C1 segment of cervical spinal cord (tissue), 14 donors: Measurements from ENCODE around the gene ARHGEF28.

Experiments
- DNase-seq, 14 donors: peaks; one replicate each; lab custom pipeline; 2025; lab: John Stamatoyannopoulos, UW

ARHGEF28 gene

DNA sequence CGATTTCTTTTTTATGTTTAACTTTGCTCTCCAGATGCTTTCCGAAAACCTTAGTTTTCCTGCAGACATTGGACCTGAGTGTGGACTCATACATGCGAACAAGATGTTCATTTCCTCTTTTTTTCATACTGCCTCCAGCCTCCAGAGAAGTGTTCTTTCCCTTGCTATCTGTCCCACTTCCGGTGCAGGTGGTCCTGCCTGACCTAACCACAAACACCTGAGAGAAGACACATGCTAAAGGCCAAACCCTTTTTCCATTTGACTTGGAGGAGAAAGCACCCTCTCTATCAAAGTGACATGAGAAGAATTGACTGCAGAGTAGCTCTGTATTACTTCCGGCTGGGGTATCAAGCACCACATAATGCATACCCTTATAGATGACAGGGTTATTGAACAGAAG, 334.0 kb downstream of the ARHGEF28 start:
- DNase-seq = no peak

DNA sequence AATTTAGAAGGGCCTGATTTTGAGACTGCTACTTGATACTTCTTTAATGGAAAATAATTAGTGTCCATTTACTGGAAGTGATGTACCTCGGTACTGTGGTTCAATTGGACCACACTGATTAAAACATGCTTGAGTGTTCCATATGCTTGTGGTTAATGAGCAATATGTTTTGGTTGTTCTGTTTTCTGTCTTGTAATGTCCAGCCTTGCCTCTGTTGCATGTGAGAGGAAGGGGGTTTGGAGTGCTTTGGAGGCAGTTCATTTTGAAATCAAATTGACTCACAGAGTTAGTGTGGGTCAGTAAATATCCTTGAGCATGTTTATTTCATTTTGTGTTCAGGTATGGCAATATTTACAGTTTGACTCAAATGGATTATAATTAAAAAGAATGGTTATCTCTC, 334.4 kb downstream of the ARHGEF28 start:
- no peak for DNase-seq

DNA sequence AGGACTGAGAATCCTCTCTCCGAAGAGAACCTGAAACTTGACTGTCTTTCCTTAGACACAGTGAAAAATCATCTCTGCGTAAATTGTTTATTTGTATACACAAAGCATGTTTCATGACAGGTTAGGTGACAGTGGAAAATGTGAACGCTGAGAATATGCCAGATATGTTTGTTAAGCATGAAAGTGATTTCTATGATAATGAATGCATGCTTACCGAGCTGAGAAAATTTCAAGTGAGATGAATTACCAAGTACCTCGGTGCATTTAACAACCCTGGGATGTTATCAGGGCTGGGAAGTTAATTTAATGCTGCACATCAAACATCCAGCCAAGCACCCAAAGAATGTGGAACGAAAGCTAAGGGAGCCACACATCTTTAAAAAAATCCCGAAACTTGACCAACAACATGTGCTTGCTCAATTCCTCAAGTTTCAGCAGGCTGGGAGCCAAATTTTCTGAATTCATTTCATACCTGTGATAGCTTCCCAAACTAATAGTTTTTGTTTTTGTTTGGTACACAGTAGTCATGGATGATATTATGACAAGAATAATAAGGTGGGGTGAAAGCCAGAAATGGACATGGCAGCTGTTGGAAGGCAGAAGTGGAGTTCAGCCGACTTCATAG, 336.9 kb downstream of the ARHGEF28 start:
- no peak for DNase-seq

DNA sequence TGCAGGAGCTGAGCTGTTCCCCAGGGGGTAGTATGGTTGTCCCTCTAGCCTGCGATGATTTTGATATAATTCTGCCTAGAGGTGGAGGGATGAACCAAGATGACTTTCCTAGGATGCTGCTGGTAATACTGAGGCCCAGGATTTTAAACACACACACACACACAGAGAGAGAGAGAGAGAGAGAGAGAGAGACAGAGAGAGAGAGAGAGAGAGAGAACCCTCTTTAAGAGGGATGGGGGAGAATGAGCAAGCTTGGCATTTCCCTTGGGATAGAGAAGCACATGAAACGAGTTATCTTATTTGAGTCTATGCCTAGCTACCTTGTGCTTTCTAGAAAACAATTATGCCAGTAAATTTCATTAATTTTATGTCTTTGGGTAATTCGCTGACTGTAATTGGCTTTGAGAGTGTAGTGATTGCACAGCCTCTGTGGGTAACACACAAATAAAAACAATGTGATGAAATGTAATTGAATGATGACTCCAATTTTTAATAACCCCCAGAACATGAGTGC, 338.4 kb downstream of the ARHGEF28 start:
- DNase-seq = no peak

DNA sequence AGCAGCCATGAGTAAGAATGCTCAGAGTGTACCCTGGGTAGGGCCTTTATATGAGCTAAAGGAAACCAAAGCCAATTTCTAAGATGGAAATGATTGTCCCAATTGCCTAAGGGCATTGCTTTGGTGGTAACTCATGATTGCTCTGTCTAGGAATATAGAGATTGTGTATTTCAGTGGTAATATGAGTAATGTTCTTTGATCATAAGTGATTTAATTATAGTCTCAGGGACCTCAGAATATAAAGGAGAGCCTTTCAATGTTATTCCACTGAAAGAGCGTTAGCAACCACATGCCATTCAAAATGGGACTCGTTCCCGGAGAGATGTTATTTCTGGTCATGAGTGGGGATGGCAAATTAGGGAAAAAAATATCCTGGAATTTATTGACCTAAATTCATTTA, 340.5 kb downstream of the ARHGEF28 start:
- DNase-seq = no peak

DNA sequence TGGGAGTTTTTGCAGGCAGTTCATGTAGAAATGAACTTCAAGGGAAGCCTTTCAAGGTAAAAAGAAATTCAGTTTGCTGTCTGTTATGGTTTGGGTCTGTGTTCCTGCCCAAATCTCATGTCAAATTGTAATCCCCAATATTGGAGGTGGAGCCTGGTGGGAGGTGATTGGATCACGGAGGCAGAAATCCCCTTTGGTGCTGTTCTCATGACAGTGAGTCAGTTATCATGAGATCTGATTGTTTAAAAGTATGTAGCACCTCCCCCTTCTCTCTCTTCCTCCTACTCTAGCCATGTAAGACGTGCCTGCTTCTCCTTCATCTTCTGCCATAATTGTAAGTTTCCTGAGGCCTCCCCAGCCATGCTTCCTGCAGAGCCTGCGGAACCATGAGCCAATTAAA, 341.4 kb downstream of the ARHGEF28 start:
- no peak for DNase-seq

DNA sequence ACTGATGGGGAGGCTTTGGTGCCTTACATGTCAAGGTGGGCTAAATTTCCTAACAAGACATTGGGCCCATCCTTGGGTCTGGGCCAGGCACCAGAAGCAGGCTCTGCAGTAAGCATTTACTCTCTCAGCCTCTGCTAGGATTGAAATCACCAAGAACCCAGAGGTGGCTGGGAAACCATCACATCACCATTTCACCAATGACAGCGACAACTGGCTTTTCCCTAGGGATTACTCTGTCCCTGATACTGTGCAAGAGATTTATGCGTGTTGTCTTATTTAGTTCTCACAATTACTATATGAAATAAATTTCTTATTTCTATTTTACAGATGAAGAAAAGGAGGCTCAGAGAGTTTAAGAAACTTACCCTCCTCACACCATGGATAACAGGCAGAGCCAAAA, 342.2 kb downstream of the ARHGEF28 start:
- no peak for DNase-seq

DNA sequence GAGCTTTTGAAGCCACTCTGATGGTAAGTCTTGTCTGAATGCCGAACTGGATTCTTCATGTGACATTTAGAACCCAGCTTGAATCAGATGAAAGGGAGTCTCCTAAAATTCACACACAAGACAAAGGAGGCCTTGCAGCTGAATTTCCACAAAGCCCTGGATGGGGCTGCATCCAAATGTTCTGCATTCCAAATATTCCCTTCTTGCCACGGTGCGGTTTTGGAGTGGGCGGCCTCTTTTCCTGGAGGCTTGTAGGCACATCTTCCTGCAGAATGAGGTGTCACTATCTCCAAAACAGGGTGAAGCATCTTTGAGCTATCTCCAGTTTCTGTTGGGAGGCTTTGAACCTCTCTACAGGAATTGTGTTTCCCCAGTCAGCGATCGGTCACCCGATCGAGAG, 342.7 kb downstream of the ARHGEF28 start:
- DNase-seq = no peak

DNA sequence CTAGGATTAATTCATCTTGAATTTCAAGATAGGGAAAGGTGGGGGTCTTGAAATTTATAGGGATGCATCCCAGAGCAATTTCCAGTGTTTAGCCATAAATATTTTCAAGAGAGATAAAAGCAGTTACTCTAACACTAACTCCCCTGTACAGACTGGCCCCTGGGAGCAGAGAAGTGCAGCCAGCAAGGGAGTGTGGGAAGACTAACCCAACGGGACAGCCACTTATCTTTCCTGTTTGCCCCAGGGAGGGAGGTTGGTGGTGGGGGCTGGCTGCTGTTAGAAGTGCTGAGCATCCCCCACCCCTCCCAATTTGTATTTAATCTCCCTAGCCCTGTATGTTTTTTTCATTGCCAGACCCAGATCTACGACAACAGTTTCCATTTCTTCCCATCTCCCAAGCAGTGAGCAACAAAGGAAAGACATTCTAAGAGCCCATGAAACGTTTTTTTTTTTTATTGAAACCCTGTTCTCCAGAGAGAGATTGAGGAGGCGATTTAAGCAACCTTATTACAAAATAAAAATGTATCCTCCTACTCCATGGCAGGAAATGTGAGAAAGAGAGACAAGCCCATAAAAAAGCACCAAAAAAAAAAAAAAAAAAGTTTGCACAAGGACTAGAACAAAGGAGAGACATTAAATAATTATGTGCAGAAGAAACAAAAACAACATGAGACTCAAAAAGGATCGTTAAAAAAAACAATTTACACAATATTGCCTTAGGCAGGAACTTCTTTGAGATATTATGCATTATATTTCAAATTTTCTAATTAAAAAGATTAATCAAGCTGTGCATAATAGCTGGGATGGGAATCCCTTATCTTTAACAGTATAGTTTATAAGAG, 343.4 kb downstream of the ARHGEF28 start:
- DNase-seq = no peak

DNA sequence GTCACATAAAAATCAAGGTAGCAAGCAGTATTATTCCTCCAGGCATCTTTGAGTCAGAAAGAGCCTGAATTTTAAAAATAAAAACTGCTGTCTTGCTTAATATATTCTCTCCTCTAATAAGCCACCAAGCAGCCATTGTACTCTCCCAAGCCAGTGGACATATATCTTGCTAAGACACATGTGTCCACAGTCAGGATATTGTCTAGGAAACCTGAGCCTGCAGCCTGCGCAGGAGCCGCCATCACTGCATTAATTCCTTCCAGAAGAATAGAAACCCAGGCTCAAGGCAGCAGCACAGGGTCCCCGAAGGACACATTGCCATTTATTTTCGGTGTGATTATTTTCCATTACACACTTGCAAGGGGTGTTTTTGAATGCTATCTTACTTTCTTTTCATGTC, 345.3 kb downstream of the ARHGEF28 start:
- no peak for DNase-seq

DNA sequence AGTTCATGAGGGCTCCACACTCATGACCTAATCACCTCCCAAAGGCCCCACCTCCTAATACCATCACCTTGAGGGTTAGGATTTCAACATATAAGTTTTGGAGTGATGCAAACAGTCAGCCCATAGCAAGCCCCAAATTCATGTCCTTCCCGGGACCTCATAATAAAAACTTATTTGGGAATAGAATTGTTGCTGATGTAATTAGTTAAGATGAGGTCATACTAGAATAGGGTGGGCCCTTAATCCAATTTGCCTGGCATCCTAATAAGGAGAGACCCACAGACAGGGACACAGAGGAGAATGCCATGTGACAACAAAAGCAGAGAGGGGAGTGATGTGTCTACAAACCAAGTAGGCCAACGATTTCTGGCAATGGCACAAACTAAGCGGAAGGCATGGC, 347.1 kb downstream of the ARHGEF28 start:
- DNase-seq = no peak

DNA sequence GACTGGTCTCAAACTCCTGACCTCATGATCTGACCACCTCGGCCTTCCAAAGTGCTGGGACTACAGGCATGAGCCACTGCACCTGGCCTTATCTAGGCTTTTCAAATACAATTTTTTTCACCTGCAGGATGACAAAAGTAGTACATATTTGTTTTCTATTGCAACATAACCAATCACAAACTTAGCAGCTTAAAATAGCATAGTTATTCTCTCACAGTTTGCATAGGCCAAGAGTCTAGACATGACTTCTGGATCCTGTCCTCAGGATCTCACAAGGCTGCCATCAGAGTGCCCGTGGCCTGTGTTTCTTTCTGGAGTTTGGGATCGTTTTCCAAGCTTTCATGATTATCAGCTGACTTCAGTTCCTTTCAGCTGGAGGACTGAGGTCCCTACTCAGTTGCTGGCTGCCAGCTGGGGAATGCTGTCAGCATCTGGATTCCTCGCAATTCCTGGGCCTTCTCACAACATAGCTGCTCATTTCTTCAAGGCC, 348.9 kb downstream of the ARHGEF28 start:
- no peak for DNase-seq

DNA sequence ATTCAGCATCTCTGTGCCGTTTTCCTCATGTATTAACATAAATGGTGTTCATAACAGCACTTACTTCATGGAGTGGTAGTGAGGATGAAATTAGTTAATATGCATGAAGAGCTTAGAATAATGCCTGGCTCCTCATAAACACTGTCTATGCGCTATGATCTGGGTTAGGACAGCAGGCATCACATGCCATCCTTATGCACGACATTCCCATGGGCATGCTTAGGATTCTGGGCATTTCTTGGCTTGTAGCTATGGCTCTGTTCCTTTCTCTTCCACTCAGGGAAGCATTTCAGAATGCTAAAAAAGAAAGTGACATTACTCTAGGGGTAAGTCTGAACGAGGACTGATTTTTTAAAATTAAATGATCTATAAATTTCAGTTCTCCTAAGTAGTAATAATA, 349.8 kb downstream of the ARHGEF28 start:
- DNase-seq = no peak

DNA sequence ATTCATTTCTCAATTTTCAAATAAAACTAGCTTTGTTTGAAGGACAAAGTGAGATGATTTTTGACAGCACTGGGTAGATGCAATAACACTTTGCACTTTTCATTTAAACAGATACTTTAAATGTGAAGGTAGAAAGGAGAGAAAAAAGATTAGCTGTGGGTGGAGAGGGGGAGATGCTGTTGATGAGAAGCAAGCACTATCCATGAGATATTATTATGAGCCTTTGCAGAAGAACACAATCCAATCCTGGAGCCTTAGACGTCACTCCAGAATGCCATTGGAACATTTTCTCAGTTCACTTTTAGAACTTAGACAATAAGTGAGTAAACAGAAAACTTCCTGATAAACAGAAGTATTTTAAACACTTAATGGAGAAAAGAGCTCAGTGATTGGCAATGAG, 351.1 kb downstream of the ARHGEF28 start:
- DNase-seq = no peak

DNA sequence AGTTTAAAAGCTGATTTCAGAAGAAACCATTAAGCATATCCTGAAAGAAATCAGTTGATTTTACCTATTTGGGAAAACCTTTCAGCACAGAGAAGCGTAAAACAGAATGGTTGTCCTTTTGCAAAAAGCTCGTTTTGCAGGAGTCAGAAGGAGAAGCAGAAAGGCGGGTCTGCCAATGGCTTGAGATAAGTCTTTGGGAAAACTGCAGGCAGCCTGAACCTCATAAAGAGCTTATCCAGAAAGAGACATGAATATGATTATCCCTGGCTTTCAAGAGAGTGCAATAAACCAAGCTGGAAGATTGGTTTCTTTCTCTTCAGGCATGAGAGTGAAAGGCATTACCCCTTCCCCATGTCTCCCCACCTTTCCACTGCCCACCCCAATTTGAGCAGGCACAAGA, 353.3 kb downstream of the ARHGEF28 start:
- DNase-seq = no peak

DNA sequence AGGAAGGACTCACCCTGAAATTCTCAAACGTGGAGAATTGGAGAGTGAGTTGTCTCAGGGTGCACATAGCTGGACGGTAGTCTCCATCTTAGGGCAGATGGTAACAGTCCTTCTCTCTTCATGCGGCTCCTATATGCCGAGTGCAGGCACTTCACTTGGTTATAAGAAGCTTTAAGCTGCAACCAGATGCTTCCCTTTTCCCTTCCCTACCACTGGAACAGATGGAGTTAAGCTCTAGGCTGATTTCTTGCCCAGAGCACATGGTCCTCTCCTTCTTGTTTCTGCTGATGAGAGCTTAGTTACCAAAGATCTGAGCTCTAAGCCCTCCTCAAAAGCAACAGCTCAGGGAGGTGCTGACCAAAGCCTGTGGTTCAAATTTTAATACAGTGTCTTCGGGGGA, 355.7 kb downstream of the ARHGEF28 start:
- DNase-seq = no peak

DNA sequence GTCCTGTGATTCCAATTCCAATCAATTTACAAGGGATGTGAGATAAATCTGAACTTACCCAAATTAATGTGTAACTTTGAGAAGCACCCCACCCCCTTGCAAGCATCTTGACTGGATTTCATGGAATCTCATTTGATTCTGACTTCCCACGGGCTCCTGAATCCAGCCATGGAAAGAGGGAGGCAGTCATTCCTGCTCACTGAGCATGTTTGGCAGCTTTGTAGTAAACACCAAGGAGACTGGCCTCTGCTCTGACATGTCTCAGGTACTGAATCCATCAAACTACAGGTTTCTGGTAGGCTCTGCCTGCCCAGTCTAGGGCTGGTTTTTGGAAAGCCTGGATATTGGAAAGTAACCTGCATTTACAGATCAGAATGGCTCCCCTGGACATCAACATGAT, 357.6 kb downstream of the ARHGEF28 start:
- DNase-seq = no peak

DNA sequence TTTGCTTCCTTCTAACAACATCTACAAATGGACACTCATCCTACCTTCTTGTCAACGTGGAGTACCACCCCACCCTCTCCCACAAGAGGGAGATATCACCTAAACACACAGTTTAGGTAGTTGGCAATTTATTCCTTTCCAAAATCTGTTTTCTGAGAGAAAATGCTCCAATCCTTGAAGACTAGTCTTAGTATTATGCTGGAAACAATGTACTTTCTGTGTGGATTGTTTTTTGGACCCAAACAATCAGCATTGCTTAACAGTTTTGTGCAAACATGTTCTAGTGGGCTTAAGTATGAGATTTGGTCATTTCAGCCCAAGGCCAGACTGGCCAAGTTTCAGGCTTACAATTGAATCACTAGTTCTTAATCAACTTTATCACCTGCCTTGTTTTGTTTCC, 359.1 kb downstream of the ARHGEF28 start:
- no peak for DNase-seq

DNA sequence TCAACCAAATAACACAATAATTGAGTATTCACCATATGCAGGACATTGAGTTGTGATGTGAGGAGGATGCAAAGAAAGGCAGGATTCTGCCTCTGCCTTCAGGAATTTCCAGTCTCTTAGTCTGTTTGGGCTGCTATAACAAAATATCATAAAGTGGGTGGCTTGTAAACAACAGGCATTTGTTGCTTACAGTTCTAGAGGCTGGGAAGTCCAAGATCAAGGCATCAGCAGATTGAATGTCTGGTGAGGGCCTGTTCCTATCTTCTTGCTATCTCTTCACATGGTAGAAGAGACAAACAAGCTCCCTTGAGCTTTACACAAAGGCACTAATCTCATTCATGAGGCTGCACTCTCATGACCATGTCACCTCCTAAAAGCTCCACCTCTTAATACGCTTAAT, 360.7 kb downstream of the ARHGEF28 start:
- no peak for DNase-seq

DNA sequence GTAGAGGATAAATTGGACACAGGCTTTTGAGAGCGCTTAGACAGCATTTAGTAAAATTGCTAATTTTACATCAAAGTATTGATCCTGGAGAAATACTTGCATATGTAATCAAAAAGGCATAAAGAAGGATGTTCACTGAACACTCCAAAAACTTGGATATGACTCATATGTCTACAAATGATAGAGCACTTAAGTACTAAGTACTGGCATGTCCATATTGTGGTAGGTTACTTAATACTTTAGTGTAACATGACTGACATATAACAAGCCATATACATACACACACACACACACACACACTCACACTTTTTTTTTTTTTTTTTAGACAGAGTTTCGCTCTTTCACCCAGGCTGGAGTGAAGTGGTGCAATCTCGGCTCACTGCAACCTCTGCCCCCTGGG, 361.9 kb downstream of the ARHGEF28 start:
- DNase-seq = no peak

DNA sequence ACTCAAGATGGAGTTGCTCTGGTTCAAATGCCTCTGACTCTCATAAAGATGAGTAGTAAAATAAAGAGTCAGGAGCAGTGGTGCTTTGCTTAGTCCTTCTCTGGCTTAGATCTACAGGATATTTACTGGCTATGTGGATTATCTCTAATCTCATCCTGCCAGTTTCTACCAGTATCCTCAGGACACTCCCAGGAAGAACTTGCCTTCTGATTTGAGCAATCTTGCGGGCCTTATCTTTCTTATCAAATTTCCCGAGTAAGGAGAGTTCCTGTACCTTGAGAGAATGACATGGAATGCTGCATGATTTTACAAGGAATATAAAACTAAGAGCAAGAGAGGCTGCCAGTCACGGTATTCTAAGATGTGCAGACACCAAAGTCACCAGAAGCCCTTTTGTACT, 364.0 kb downstream of the ARHGEF28 start:
- DNase-seq = no peak
